Central memory CD4-positive, alpha-beta T cell (primary cell): ENCODE data around the gene IPO8.
"Not testable (repeated sequence)": the region's sequence is repeated elsewhere in the genome, so short reads cannot be mapped to it uniquely, and the experiment has no call there.

Experiments used
- DNase-seq: peaks from one replicate; pipeline ENCODE4 v3.0.0; 2022

IPO8 gene

DNA sequence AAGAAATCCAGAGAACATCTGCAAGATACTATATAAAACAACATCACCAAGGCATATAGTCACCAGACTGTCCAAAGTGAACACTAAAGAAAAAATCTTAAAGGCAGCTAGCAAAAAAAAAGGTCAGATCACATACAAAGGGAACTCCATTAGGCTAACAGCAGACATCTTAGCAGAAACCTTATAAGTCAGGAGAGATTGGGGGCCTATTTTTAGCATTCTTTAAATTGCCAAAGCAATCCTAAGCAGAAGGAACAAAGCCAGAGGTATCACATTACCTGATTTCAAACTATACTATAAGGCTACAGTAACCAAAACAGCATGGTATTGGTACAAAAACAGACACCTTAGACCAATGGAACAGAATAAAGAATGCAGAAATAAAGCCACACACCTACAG, 92.5 kb downstream of the IPO8 start:
- no peak for DNase-seq

DNA sequence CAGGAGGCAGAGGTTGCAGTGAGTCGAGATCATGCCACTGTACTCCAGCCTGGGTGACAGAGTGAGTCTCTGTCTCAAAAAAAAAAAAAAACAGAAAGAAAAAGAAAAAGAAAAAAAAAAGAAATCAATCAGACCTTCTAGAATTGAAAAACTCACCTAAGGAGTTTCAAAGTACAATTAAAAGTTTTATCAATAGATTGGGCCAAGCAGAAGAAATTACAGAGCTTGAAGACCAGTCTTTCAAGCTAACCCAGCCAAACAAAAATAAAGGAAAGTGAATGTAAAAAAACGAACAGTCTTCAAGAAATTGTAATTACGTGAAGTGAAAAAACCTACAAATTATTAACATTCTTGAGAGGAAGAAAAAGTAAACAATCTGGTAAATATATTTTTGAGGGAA, 93.0 kb downstream of the IPO8 start:
- no peak for DNase-seq

DNA sequence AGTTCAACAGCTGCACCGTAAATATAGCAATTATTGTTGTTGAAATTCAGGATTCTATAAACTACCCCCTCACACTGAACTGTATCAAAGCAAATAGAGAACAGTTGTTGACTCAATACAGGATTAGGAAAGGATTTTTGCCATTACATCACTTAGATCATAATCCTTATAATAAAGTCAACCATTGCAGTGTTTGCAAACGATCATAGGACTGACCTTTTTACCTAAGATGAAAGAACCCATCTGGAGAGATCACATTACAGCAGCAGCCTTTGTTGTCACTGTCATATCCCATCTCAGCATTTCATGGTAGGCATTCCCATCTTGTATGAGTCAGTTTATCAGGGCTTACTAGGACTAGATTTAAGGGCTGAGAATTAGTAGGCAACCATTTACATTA, 96.1 kb downstream of the IPO8 start:
- DNase-seq, result no peak

DNA sequence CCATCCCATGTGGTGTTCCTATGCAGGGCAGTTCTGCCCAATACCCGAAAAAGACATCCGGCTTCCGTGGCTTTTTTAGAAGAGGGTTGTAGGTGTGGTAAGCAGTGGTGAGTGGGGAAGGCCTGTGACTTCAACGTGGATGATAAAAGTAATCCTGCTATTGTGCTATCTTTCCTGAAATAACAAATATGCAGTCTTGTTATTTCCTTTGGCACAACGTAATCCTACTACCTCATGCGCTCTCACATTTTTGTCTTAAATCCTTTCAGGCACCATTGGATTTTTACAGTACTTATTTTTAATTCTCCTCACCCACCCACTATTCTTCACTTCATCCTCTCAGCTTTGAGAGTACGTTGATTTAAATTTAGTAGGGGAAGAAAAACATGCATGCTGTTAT, 96.8 kb downstream of the IPO8 start:
- no peak for DNase-seq

DNA sequence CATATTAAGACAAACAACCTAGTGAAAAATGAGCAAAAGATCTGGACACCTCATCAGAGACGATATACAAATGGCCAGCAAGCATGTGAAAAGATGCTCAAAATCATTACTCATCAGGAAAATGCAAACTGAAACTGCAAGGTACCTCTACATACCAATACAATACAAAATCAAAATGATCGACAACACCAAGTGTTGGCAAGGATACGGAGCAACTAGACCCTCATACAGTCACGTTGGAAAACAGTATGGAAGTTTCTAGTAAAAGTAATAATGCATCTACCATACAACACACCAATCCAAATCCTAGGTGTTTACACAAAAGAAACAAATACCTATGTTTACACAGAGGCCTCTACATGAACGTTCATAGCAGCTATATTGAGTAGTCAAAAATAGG, 99.9 kb downstream of the IPO8 start:
- DNase-seq, result no peak

DNA sequence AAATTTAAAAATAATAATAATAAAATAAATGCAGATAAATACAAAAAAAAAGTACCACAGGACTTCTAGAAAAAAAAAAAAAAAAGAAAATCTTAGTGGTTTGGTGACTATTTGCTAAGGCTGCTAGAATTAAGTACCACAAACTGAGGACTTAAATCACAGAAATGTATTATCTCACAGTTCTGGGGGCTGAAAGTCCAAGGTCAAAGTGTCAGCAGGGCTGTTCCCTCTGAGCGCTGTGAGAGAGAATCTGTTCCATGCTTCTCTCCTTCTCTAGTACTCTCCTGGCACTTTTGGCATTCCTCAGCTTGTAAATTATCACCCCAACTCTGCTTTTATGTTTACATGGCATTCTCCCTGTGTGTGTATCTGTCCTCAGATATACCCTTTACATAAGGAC, 101.2 kb downstream of the IPO8 start:
- no peak for DNase-seq

DNA sequence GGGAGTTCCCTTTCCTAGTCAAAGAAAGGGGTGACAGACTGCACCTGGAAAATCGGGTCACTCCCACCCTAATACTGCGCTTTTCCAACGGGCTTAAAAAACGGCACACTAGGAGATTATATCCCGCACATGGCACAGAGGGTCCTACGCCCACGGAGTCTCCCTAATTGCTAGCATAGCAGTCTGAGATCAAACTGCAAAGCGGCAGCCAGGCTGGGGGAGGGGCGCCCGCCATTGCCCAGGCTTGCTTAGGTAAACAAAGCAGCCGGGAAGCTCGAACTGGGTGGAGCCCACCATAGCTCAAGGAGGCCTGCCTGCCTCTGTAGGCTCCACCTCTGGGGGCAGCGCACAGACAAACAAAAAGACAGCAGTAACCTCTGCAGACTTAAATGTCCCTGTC, 107.1 kb downstream of the IPO8 start:
- not testable (repeated sequence) for DNase-seq

DNA sequence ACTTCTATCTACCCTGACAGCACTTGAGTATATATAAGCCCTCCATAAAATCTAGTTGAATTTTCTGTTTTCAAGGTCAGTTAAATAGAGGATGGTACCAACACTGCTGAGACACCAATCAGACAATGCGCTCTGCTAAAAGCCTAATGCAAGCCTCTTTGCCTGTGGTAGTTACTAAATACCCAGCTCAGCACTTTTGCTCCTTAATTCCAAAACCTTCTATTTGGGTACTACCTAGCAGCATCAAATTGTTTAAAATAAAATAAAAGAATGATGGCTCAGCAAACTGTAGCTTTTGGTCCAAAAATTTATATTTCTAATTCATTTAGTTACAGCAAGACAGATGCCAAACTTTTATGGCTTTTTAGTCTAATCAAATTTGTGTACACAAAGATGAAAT, 107.9 kb downstream of the IPO8 start:
- DNase-seq, result no peak

DNA sequence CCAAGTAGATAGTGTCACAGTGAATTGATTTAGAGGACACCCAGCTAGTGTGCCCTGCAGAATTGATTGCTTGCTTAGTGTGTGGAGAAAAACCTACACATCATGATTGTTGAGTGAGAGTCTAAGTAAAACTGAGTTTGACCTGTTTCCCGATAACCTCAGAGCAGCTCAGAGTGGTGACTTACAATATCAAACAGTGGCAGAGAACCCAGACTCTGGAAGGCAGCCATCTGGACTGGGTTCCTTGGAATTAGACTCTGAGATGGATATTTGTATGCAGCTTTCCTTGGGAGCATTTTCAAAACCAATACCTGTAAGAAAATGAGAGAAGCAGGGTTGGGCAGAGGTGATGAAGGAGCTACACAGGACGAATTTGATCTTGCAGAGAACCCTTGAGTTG, 109.8 kb downstream of the IPO8 start:
- no peak for DNase-seq

DNA sequence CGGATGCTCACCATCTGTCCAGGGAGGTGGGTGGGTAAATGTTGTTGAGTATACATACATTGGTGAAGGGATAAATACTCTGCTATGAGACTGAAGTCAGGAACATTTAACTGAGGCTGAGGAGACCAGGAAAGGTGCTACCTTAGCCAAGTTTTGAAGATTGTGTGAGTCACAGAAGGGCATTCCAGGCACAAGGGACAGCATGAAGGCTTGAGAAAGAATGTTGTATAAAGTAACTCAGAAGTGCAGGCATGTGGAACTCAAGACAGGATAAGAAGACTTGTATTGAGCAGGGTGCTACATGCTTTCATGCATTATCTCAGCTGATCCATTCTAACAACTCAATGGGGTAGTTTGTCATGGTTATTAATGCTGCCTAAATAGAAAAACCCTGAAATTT, 112.7 kb downstream of the IPO8 start:
- no peak for DNase-seq

DNA sequence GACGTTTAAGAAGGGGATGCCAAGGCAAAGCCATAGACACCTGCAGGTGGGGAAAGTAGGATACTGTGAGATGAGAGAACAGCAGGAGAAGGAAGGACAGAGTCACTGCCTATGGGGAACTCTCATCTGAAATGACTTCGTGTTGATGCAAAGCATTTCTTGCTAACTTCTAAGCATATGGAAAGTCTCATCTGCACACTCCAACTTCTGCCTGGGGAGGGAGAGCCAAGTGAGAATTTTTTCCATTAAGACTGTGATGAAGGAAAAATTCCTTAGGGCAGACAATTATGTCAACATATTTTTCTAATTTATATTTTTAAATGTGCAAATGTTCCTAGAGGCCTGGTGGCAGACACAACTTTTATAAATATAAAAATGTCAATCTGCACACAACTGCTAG, 115.3 kb downstream of the IPO8 start:
- DNase-seq, result no peak
